GM13977 (cell line): ENCODE data around the gene ST7.

ENCODE experiments used
- DNase-seq: peaks from one replicate; pipeline ENCODE4 v3.0.0; 2012; ENCODE audit warnings: low spot score
- in situ Hi-C: fragments of 300-500 bp; cut with MboI; formaldehyde crosslinking; loops from one replicate; pipeline ENCODE4 v1.12.0; 2022; ENCODE audit warnings: low sequenced_read_pairs, low pct_unique_long_range_greater_than_20kb, mixed read lengths, inconsistent platforms; ENCODE audit not compliant: unreplicated experiment
- TF ChIP-seq, protein P1 (sequence below): IDR thresholded peaks from 2 replicates; pipeline ENCODE4 v1.5.1; 2012; ENCODE audit warnings: mild to moderate bottlenecking, control low read depth; ENCODE audit not compliant: insufficient read depth; ENCODE audit errors: extremely low read depth, missing control alignments

ST7 gene

DNA sequence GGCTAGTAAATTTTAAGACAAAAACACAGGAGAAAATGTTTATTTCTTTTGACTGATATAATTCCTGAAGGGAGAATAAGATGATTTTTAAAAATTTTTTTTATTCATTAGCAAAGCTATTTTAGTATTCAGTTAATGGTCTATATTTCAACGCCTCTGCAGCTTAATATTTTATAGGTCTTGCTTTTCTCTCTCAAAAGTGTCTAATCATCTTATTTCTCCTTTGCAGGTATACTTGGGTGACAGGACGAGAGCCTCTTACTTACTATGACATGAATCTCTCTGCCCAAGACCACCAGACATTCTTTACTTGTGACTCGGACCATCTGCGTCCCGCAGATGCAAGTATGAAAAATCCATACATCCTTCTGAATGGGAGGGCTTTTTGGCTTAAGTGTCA is 177.0 kb downstream of the ST7 start:
- TF ChIP-seq, protein P1, sequence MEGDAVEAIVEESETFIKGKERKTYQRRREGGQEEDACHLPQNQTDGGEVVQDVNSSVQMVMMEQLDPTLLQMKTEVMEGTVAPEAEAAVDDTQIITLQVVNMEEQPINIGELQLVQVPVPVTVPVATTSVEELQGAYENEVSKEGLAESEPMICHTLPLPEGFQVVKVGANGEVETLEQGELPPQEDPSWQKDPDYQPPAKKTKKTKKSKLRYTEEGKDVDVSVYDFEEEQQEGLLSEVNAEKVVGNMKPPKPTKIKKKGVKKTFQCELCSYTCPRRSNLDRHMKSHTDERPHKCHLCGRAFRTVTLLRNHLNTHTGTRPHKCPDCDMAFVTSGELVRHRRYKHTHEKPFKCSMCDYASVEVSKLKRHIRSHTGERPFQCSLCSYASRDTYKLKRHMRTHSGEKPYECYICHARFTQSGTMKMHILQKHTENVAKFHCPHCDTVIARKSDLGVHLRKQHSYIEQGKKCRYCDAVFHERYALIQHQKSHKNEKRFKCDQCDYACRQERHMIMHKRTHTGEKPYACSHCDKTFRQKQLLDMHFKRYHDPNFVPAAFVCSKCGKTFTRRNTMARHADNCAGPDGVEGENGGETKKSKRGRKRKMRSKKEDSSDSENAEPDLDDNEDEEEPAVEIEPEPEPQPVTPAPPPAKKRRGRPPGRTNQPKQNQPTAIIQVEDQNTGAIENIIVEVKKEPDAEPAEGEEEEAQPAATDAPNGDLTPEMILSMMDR: no peak
- no peak for DNase-seq
- in situ Hi-C loops: no loop called here

DNA sequence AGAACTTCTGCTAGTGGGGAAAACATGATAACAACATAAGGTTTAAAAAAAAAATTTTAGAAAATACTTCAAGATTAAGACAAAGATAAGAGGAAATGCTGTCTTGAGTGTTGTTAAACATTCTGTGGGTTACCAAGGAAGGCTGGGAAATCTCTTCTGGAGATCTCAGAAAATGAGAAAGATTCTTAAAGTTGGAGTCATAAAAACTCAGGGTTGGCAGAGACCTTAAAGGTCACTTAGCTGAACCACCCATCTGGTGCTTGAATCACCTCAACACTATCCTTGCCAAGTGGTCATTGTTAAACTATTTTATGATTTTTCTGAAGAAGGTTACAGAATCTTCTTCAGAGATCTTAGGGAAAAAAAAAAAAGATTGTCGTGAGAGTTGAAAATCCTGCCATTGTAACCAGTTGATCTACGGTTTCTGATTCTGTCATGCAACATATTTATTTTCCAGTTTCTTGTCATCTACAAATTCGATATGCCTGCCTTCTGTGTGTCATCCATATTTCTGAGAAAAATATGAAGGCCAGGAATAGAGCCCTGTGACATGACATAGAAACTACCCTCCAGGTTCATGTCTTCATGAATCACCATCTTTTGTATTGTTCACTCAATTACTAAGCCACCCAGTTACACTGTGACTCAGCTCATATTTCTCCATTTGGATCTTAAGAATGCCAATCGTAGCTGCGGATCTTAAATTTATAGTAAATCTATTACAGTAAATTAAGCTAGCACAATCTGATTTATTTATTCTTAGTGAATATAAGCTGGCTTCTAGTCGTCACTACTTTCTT is 179.2 kb downstream of the ST7 start:
- TF ChIP-seq, protein P1: no peak
- in situ Hi-C loops: no loop called here
- DNase-seq: no peak

DNA sequence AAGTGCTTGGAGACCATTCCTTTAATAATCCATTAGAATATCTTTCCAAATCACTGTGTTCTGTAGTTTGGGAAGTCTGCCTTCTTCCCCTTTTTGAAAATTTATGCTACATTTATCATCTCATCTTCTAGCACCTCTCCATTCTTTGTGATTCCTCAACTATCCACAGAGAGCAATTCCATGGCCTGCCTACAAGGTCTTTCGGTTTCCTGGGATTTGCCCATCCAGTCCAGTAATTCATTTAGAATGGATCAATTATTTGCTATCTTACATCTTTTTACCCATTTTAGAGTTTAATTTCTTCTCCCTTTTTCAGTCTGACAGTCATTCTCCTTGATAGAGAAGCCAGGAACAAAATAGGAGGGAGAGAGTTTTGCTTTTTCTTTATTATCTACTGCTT is 179.8 kb downstream of the ST7 start:
- no peak for DNase-seq
- TF ChIP-seq, protein P1: no peak
- in situ Hi-C loops: no loop called here

DNA sequence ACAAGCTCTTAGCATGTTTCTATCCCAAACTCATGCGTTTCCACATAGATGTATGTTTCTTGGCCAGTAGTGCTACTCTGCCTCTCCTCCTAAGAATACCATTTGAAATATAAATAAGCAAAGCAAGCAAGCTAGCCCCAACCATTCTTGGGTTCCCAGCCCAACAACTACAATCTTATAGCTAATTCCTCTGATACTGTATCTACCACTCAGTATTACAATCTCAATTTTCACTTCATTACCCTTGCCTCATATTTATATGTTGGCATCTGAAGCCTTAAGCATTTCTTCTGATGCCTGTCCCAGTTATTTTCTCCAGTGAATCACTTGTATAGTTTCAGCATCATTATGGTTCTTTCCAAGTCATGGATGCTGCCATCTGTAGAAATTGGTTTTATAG is 181.1 kb downstream of the ST7 start:
- TF ChIP-seq, protein P1: no peak
- in situ Hi-C loops: no loop called here
- DNase-seq: no peak

DNA sequence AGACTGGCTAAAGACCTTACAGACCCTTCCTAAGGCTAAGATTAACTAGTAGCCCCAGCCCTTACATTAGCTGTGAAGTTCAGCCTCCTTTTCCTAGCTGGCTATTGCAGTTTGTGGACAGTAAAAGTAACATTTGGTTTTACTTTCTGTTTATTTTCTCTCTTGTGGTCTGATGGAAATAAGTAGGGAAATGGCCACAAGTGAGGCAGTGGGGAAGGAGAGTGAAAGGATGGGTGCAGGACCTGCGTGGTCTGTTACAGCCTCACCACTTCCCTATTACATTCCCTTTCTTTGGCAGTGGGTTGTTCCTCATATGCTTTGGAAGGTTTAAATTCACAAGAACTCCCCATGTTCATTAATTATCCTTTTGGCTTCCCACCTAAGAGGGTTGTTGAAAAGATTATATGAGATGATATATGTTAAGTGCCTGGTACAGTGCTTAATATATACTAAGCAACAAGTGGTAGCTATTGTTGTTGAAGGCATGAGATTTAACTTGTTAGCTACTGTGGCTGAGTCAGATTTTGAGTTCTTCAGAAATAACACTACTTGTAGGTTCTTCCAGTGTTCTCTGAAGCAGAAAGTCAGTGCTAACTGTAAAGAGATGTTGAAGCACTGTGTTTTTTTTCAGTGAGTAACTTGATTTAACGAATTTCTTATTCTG is 181.7 kb downstream of the ST7 start:
- DNase-seq: no peak
- TF ChIP-seq, protein P1: no peak
- in situ Hi-C loops: no loop called here

DNA sequence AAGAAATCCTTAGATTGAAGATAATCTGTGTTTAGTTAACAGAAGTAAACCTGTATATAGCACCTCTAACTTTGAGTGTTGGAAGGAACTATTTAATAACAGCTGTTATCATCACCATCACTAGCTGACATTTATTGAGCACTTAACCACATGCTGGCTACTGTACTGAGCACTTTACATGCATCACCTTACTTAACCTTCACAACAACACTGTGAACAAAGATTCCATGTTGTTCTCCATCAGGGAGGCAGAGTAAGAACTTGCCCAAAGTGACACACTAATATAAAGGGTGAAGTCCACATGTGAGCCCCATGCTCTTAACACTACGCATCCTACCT is 182.2 kb downstream of the ST7 start:
- in situ Hi-C loops: no loop called here
- TF ChIP-seq, protein P1: no peak
- DNase-seq: no peak
